HG03520 (cell line): ENCODE data around the gene RHBDF2.
A peak's percentile ranks its signal among the peaks of the same experiment; 100 is the strongest.

Source experiments
- ATAC-seq: cut with Tn5 transposase; IDR thresholded peaks from one replicate; pipeline ENCODE4 v1.9.1; 2021; ENCODE audit warnings: mild to moderate bottlenecking, moderate library complexity; ENCODE audit not compliant: unreplicated experiment

Gene RHBDF2

GRCh38 chr17:76501018-76501826, at the start of gene RHBDF2:
RHBDF2 (minus strand) TSS chr17:76501423; CDS start chr17:76481524, 19,899 bp downstream.
- ATAC-seq: peak; percentile 59

- ATAC-seq: no peak
These were observed 48.3 kb upstream of the RHBDF2 start for GRCh38 chr17:76549539-76549938.

- no peak for ATAC-seq
These were observed 47.9 kb upstream of the RHBDF2 start for GRCh38 chr17:76549215-76549518.

- ATAC-seq: no peak
These were observed 47.4 kb upstream of the RHBDF2 start for GRCh38 chr17:76548378-76549214.

- ATAC-seq: no peak
These were observed 46.5 kb upstream of the RHBDF2 start for GRCh38 chr17:76547642-76548202.

GRCh38 chr17:76547183-76547641, 46.0 kb upstream of the RHBDF2 start:
- no peak for ATAC-seq

GRCh38 chr17:76546556-76547182, 45.4 kb upstream of the RHBDF2 start:
- no peak for ATAC-seq

GRCh38 chr17:76545918-76546555, 44.8 kb upstream of the RHBDF2 start:
- no peak for ATAC-seq

- no peak for ATAC-seq
These were observed 43.5 kb upstream of the RHBDF2 start for GRCh38 chr17:76544546-76545365.

- no peak for ATAC-seq
These were observed 42.8 kb upstream of the RHBDF2 start for GRCh38 chr17:76543826-76544545.

GRCh38 chr17:76543482-76543825, 42.2 kb upstream of the RHBDF2 start:
- no peak for ATAC-seq

GRCh38 chr17:76542984-76543383, 41.8 kb upstream of the RHBDF2 start:
- no peak for ATAC-seq

GRCh38 chr17:76542566-76542971, 41.3 kb upstream of the RHBDF2 start:
- ATAC-seq: no peak

GRCh38 chr17:76541739-76542454, 40.7 kb upstream of the RHBDF2 start:
- no peak for ATAC-seq

- no peak for ATAC-seq
These were observed 39.4 kb upstream of the RHBDF2 start for GRCh38 chr17:76540381-76541300.

GRCh38 chr17:76539631-76540271, 38.5 kb upstream of the RHBDF2 start, which contains the start of gene PRCD:
PRCD (plus strand) TSS chr17:76540044; CDS start chr17:76540142, 98 bp downstream.
- ATAC-seq: no peak

GRCh38 chr17:76538941-76539570, 37.8 kb upstream of the RHBDF2 start:
- ATAC-seq: no peak
